EL (cell line): ENCODE results near the gene C1orf21.
A peak's percentile ranks its signal among the peaks of the same experiment; 100 is the strongest.

Experiments used
- DNase-seq: peaks from one replicate; pipeline ENCODE4 v3.0.0-alpha.2; 2016

Gene C1orf21

DNA sequence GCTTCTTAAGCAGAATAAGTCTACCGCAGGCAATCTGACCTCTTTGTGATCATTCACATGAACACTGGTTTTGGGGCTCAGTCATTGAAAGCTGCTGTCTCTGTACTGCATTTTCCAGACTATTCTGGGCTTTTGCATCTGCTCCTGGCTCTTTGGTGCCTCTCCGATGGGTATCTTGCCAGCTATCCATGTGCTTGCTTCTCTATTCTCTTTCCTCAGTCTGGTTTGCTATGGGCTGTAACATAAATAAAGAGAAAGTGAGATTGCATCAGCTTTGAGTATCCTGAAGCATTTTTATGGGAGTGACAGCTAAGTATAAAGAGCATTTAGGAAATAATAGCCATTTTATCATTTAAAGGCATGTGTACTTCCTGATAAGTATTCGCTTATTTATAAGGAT is 70.7 kb downstream of the C1orf21 start:
- DNase-seq: peak; percentile 2

DNA sequence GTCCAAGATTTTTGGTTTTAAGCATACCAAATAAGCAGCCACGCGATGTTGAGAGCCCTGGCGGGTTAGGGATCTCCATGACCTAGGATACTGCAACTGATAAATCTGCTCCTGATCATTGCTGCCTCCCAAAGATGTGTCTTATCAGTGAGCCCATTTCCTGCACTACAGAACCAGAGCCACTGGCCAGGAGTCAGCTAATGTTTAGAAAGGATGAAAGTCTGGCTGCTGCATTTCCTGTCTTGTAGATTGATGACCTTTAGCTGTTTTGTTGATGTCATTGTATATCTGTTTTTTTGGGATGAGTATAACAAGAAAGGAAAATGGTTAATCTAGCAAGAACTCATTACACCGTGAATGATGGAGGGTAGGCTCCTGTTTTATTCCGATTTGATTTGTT is 74.5 kb downstream of the C1orf21 start:
- DNase-seq: no peak

DNA sequence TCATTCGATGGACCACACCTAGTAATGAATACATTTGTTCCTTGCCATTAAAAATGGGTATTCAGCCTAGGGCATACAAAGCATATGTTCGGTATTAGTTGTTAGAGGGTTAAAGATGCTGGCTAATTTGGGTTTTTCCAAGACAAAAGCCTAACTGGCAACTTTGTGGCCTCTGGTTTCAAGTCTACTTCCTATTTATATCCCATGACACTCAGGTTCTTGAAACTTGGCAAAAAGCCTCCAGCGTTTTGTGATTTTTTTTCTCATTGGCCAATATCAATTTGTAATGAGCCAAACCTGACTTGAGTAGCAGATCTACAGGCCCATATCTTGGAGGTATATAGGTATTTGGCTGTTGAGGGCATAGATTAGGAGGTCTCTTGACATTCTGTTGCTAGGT is 75.3 kb downstream of the C1orf21 start:
- no peak for DNase-seq

DNA sequence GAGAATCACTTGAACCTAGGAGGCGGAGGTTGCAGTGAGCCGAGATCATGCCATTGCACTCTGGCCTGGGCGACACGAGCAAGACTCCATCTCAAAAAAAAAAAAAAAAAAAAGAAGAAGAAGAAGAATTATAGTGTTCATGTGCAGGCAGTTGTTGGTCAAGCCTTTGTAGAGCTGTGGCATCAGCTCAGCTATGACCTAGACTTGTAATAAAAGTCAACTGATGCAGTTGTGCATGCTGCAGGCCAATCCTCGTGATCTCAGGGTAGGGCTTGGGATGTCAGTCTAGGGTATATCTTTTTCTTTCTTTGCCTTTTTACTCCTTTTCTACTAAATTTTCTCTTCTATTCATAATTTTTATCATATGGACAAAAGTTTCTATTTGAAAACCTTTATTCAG is 76.2 kb downstream of the C1orf21 start:
- no peak for DNase-seq

DNA sequence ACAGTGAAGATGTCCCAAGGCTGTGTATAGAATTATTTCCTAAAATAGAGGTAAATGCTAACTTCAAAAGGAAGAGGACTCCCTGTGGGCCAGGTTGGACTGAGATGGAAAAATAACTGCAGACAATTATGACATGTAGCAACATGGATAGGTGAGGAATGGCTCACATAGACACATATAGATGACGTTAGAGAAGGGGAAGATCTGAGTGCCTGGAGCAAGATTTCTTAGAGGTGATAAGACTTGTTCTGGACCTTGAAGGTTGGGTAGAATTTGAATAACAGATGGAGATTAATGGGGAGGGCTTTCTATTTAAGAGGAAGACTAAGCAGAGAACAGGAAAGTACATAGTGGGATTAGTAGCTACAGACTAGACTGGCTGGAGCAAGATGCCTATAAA is 76.9 kb downstream of the C1orf21 start:
- DNase-seq: no peak

DNA sequence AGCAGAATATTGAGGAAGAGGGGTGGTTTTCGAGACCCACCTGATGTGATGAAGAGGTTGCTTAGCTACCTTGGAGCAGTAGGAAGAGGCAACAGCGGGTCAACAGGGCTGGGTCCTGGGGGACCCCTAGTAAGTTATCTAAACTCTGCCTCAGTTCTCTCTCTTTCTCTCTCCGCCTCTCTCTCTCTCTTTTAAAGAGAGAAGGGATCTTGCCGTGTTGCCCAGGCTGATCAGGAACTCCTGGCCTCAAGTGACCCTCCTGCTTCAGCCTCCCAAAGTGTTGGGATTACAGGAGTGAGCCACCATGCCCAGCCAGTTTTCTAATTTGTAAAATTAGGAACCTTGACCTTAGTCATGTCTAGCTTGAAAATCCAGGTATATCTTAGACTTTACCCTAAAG is 77.9 kb downstream of the C1orf21 start:
- DNase-seq: no peak

DNA sequence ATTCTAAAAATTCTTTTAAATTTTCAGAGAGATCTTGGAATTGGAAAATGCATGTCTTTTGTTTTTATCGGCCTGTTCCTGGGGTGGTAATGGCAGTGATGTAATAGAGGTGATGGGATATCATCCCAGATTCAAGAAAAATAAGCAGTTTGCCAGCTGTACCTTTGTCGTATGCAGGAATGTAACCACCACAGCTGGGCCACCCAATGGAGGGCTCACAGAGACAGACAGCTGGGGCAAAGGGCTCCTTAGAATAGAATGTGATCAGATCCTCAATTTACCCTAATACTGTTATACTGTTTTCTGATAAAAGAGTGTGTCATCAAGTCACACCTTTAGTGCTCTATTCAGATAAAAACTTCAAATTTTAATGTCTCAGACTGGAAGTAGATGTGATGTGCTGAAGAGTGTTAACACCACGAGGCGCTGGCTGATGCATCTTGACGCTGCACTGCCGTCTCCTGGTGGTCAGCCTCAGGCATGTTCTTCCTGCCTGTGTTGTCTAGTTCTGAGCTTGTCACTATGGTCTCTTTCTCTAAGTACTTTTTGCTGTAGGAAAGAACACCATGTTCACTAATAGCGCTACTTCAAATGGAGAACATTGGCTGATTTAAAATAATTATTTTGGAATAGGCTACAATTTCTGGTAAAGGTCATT is 78.8 kb downstream of the C1orf21 start:
- DNase-seq: peak; percentile 6

DNA sequence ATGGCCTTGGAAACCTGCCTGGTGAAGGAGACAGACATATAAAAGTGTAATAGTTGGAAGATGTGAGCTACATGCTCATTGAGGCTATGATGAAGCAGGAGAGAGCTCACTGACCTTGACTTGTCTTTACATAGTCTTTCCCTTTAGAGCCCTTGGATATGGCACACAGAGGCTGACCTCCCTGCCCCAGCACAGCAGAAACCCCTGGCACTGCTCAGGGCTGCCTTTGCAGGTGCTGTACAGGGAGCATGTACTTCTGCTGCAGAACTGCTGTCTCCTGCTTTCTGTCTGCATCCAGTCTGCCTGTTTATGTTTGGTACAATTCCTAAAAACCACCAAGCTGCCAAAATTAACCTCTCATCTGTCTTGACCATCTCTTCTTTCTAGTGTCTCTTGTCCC is 80.5 kb downstream of the C1orf21 start:
- no peak for DNase-seq

DNA sequence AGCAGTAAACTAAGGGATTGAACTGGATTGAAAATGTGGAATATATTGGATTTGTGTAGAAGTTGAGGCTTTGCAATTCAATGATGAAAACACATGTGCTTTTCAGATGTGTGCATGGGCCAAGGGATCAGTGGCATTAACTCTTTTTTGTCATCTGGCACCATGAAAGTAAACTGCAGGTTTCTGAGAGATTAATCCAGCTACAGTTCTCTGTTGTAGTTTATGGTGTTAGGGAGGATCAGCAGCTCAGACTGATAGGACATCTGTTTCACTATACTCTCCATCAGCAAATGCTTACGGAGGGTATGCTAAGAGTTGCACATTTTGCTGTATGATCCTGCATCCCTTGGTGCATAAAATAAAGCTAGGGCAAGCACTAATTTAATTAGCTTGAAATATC is 82.6 kb downstream of the C1orf21 start:
- DNase-seq: no peak

DNA sequence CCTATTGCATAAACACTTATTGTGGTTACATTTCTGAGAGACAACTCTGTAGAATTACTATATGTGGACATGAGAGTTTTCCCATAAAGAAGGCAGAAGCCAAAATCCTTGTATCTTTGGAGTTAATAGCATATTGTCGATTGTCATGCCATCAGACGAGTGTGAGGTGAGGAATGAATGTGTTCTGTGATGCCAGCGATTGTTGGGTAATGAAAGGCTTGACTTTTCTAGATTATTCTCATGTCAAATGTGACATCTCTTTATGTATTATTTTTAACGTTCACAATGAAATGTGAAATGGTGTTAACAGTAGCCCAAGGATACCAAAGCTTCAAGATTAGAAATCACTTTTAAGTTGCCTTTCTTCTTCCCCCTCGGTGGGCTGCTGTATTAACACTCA is 84.9 kb downstream of the C1orf21 start:
- DNase-seq: no peak

DNA sequence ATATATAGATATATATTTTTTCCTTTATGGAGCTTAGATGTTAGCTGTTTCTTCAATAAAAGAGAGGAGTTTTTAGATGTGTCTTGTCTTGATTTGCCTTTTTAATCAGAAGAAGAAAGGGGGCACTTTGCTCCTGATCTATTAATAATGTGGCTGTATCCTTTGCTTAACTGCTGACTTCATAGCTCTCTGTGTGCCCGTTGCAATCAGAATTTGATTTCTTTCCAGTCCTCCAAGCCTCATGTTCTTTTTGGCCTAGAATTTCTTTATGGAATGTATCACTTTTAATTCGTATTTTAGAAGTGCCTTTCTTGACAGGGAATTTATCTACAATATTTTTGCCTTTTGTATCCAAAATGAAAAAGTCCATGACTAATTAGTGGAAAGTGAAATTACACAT is 85.3 kb downstream of the C1orf21 start:
- DNase-seq: no peak

DNA sequence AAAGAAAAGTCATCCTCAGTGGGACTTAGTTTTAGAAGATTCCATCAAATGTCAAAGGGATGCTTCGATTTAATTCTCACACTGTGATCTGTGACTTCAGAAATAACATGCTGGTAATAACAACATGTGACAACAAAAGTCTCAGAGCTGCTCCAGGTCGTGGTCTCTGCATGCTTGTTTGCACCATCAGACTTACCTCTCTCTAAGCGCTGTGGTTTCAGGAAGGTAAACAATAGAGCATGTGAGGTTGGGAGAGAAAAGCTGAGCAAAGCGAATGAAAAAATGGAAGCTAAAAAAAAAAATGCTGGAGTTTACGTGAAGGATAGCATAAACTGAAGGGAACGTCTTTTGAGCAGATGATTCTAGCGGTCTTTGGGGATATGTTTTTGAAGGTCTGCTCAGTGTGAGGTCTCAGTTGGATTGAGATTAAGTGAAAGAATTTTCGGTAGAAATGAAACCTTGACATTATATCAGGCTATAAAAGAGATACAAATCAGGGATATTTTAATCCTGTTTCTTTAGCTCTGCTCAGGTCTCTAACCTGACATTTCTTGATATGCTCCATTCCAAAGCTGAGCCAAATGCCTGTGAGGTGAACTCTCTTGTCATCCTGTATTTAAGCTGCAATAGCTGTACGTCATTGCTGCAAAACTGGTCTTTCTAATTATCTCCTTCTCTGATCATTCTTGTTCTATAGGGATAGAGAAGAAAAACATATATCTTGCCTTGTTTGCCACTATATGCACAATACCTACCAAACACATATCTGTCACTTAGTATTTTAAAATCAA is 86.5 kb downstream of the C1orf21 start:
- no peak for DNase-seq

DNA sequence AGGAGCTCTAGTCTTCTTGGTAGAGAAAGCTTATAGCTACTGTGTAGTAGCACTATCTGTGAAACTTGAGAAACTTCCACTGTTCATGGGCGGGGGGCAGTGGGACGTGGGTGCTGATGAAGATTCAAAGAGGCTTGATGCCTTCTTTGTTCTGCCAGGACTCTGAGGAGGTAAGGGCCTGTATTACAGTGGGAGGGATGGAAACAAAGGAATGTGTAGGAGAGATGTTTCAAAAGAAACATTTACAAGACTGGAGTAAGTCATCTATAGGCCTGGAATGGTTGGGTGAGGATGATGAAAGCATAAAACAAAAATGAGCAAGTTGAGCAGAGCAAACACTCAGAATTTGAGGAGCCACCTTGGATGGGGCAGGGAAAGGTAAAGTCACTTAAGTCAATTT is 89.4 kb downstream of the C1orf21 start:
- DNase-seq: no peak

DNA sequence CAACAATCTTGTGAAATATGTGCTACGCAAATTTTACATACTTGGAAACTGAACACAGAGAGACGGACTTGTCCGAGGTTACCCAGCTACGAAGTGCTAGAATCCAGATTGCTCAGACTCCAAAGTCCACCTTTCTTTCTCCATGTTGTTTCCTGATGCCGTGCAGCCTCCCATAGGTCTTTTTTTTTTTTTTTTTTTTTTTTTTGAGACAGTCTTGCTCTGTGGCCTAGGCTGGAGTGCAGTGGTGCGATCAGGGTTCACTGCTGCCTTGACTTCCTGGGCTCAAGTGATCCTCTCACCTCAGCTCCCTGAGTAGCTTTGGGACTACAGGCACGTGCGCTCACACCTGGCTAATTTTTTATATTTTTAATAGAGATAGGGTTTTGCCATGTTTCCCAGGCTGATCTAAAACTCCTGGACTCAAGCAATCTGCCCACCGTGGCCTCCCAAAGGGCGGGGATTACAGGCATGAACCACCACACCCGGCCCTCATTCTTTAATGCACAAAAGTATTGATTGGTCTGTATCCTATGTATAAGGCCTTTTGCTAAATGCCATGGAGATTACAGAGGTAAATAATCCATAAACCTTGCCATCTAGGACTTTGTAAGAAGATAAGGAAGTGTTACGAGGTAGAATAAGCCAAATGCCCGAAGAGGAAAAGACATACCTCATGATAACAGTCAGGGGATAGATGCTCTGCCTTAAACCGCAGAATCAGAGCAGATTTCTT is 92.8 kb downstream of the C1orf21 start:
- no peak for DNase-seq

DNA sequence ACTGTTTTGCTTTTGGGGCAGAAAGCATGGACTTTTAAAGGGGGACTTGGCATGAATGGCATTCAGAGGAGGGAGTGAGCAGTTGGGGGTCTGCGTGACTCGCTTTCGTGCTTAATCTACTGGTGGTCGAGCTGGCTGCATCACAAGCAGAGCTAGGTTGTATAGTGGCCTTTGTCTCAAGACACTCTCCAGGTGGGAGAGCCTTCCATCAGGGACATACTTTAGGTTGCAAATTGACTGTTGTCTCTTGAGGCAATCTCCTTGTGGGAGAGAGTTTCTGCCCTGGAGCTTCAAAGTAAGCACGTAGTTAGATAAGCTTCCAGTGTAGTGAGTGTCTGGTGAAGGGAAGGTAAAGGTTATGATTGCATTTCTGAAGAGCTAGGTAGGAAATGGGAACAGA is 93.9 kb downstream of the C1orf21 start:
- no peak for DNase-seq

DNA sequence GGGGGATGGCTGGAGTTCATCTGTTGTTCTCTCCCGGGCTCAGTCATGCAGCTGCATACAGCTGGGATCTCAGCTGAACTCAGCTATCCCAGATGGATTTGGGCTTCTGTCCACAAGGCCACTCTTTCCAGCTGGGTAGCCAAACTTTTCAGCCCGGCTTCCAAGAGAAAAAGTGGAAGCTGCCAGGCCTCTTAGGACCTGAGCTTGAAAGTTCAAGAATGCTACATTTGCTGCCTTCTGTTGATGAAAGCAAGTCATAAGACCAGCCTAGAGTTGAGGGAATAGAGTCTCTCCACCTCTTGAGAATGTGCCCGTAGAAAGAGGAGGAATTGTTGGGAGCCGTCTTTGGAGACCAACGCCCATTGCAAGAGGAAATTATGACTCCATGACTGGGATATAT is 95.3 kb downstream of the C1orf21 start:
- no peak for DNase-seq

DNA sequence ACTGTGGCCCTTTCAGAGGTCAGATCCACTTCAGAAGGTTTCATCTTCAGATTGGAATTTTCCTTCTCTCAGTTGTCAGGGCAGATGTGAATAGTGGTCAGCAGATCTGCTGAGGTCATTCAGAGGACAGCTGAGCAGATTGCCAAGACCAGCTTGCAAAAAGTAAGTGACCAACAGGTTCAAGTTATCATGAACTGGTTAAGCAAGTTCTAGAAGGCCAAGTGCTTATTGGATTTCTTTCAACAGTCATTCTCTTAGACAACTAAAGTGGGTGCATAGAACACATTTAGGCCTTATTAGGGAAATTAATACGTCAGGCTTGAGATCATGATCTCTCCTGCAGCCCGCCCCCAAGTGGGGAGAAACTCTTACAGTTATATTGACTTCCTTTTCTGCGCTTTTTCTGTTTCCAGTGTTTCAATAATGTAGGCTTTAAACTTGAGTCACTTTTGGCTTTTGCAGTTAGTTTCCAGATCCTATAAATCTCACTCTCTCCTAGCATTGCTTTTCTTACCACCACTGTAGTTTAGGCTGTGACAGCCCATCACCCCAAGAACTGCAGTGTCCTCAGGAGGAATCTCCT is 96.4 kb downstream of the C1orf21 start:
- peak; percentile 73 for DNase-seq

DNA sequence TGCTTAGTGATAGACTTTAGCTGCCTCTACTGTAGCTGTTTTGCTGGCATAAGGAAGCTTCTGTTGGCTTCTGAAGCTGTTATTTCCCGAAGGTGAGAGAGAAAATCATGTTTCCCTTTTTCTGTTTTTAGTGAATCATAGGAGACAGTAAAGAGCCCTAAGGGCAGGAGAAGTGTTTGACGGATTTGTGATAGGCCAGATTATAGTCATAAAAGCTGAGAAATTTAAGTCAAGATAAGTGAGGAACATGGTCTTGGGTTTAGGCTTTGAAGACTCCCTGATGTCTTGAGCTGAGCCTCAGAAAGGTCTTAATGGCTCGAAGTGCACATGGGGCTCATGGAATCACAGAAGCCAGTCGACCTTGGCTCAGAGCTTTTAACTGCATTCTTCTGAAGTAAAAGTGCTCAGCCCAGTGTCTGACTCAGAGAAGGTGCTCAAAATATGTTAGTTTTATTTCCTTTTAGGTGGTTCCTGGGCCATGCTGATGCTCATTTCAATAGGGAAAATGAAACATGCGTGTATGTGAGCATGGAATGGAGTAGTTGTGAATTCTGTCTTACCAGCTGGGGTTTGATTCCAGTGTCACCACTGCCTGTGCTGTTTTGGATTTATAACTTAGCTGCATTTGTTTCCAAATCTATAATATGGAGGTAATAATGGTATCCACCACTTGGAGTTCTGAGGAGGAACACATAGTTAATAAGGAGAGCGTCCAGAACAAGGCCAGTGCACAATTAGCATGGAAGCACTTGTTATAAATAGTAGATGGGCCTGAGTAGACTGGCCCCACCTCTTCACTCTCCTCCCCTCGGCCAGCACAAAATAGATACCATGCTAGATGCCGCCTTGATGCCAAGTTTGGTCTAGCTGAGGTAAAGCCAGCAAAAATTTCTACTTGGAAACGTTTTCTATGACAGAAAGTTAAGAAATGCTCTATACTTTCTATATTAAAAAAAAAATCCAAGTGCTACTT is 99.2 kb downstream of the C1orf21 start:
- no peak for DNase-seq

DNA sequence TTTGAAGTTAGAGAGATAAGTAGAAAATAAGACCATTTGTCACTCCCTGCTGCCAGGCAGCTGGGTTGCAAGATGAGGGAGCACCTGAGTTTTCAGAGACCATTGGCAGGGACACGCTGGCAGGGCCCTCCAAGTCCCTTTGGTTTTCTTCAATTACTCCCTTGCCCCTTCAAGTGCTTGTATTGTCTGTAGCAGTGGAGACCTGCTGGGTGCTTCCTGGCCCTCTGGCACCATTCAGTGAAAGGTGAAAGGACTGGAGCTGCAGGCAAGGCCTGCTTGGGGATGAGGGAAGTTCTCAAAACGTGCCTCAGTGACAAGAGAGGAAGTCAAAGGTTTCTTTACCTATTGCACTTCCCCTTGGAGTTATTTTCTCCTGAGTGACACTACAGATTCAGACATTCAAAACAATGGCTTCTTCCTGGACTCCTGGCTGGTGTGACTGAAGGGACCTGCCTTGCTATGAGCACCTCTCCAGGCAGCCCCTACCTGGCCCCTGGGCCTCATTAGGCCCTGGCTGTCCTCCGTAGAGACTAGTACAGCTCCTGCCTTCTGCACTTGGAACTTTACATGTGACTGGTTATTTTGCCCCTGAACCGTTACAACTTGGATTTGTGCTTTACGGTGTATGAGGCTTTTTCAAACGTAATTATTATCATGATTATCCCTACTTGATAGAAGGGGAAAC is 100.1 kb downstream of the C1orf21 start:
- no peak for DNase-seq

DNA sequence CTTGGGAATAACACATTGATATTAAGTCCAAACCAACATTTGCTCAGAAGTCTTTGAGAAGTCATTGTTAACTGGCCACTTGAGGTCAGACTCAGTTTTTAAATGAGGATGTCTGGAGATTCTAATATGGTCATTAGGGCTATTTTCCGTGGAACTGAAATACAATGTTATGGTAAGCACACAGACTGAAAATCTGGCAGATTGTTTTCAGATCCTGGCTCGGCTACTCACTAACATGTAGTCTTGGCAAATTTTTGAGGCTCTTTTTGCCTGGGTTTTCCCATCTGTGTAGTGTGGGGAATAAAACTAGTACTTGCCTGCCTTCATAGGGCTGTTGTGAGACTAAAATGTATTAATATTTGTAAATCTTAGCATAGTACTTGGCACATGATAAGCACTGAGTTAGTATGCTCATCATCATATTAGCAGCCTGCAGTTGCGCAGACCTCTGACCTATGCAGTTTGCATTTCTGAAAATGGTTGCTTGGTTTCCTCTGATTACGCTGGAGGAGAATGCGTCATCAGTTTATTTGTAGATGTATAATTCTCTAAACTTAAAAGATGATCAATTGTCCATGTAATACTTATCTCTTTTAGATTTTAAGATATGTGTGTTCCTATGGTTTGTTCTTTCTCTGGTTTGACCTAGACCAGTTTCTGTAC is 100.8 kb downstream of the C1orf21 start:
- DNase-seq: no peak

DNA sequence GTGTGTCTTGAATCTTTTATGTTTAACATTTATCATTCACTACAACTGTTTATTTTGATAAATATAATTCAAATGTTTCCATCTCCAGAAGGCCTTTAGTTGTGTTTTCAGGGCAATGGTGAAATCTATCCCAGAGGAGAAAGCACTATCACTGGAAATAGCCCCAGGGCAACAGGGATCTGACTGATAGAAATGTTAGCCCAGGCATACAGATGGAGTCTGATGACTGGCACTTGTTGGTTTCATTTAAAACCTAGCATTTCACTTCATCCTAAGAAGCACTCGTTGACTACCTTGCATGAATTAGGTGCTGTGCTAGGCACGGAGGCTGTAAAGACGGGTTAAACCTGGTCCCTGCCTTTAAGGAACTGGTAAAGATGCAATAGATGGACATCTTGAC is 103.1 kb downstream of the C1orf21 start:
- DNase-seq: peak; percentile 29
